OCI-LY7 (cell line): Measurements from ENCODE around the gene PPM1H. TPM values are rescaled to one million over a fixed set of nuclear protein-coding genes. Genes with fewer than 3 reads are reported as not detected.

Experiments used
- BruUV-seq: library from RNA; stranded (reverse); fragments of 400-500 nt; replicated peaks from 2 replicates; lab custom pipeline; 2021; lab: Mats Ljungman, UMichigan
- CTCF ChIA-PET: fragments of 300-600 bp; sonication (Branson Sonifier 250); formaldehyde crosslinking; loops from one replicate; lab custom pipeline; 2022; ENCODE audit warnings: antibody characterized with exemption; ENCODE audit not compliant: unreplicated experiment; lab: Charles Lee
- POLR2A ChIA-PET: fragments of 300-600 bp; sonication (Branson Sonifier 250); formaldehyde crosslinking; loops from one replicate; lab custom pipeline; 2022; ENCODE audit warnings: antibody characterized with exemption; lab: Charles Lee
- DNase-seq: peaks from one replicate; pipeline ENCODE4 v3.0.0-alpha.2; 2015; ENCODE audit warnings: low spot score
- H2AFZ ChIP-seq: fragments of 200-600 bp; sonication (generic), shearing (Covaris generic); 2 replicates; pipeline ENCODE4 v1.6.1; 2014; ENCODE audit warnings: mild to moderate bottlenecking, antibody characterized with exemption, low read length, moderate library complexity
- H3K27ac ChIP-seq: fragments of 200-600 bp; sonication (generic); 2 replicates; pipeline ENCODE4 v1.5.1; 2014; ENCODE audit warnings: mixed run types, low read depth, mild to moderate bottlenecking, moderate library complexity, low read length, inconsistent platforms; ENCODE audit not compliant: poor library complexity, severe bottlenecking
- H3K36me3 ChIP-seq: fragments of 200-600 bp; sonication (generic); 2 replicates; pipeline ENCODE4 v1.6.1; 2014; ENCODE audit warnings: mild to moderate bottlenecking, antibody characterized with exemption, low read length, moderate library complexity, mixed read lengths; ENCODE audit not compliant: insufficient read depth
- H3K4me1 ChIP-seq: fragments of 200-600 bp; sonication (generic); 2 replicates; pipeline ENCODE4 v1.5.1; 2014; ENCODE audit warnings: mild to moderate bottlenecking, low read length; ENCODE audit not compliant: insufficient read depth, poor library complexity, severe bottlenecking
- H3K4me2 ChIP-seq: fragments of 200-600 bp; sonication (generic); 2 replicates; pipeline ENCODE4 v1.6.1; 2014; ENCODE audit warnings: mild to moderate bottlenecking, low read length
- H3K4me3 ChIP-seq: fragments of 200-600 bp; sonication (generic); 2 replicates; pipeline ENCODE4 v1.5.1; 2014; ENCODE audit warnings: mild to moderate bottlenecking, low read depth, low read length; ENCODE audit not compliant: poor library complexity, severe bottlenecking
- H3K79me2 ChIP-seq: fragments of 200-600 bp; sonication (generic); 2 replicates; pipeline ENCODE4 v1.6.1; 2016; ENCODE audit warnings: low read depth, mild to moderate bottlenecking, low read length, moderate library complexity, mixed read lengths; ENCODE audit not compliant: insufficient read depth
- H3K9me2 ChIP-seq: fragments of 200-600 bp; sonication (generic); 2 replicates; pipeline ENCODE4 v1.6.1; 2016; ENCODE audit warnings: mild to moderate bottlenecking, low read length, mixed read lengths; ENCODE audit not compliant: insufficient read depth
- H3K9me3 ChIP-seq: fragments of 200-600 bp; sonication (generic); 2 replicates; pipeline ENCODE4 v1.6.1; 2014; ENCODE audit warnings: mild to moderate bottlenecking, mixed run types, low read length, mixed read lengths
- H4K20me1 ChIP-seq: fragments of 200-600 bp; sonication (generic); 2 replicates; pipeline ENCODE4 v1.6.1; 2014; ENCODE audit warnings: mild to moderate bottlenecking, antibody characterized with exemption, low read length, moderate library complexity, mixed read lengths; ENCODE audit not compliant: insufficient read depth
- CTCF ChIP-seq: fragments of 200-600 bp; sonication (generic); conservative IDR thresholded peaks from 2 replicates; pipeline ENCODE4 v1.5.1; 2014; ENCODE audit warnings: mild to moderate bottlenecking, antibody characterized with exemption, low read length, moderate library complexity, mixed read lengths
- EZH2phosphoT487 ChIP-seq: fragments of 200-600 bp; sonication (generic); IDR thresholded peaks from 2 replicates; pipeline ENCODE4 v1.6.1; 2018; ENCODE audit warnings: low read depth, borderline replicate concordance, mild to moderate bottlenecking, mixed run types, antibody characterized with exemption, low read length, moderate library complexity, mixed read lengths
- intact Hi-C: fragments of 100-400 bp; cut with micrococcal nuclease; formaldehyde crosslinking; loops from one replicate; pipeline ENCODE4 v1.10.0; 2022; ENCODE audit not compliant: unreplicated experiment
- total RNA-seq, 2 experiments: library from RNA; depleted of rRNA in 1 of 2; stranded (reverse); fragments of >200 nt in 1 of 2; shearing (Covaris generic) in 1 of 2; gene quantifications; 2 replicates each; pipeline ENCODE4 v1.2.3, GENCODE V29; 2014 to 2022

The PPM1H gene
- total RNA-seq, 2 experiments from 2014 or later, result 2.0 to 3.4 TPM

GRCh38 chr12:62899568-62900390, 35.2 kb downstream of the PPM1H start:
- no peaks in the 10 kb centered on the region for H4K20me1 ChIP-seq
- no TSS peak for BruUV-seq
- no peak for TF ChIP-seq EZH2phosphoT487
- no peak for TF ChIP-seq CTCF
- H3K4me1 ChIP-seq, result peaks cover 15% of the 10 kb centered on the region
- no peak for DNase-seq
- no peaks in the 10 kb centered on the region for H3K36me3 ChIP-seq
- no peak overlapping the region for H3K4me3 ChIP-seq
- no peak overlapping the region for H3K27ac ChIP-seq
- no peaks in the 10 kb centered on the region for H3K9me3 ChIP-seq
- ChIA-PET POLR2A (interaction anchor here (1.1 kb wide), 1 partner anchor 9 kb away, joined by 3 read pairs; no protein-coding TSS in a partner anchor), CTCF (no interaction called here)
- H3K4me2 ChIP-seq, result no peak overlapping the region
- intact Hi-C loops, result no loop called here
- H2AFZ ChIP-seq, result no peak overlapping the region
- H3K9me2 ChIP-seq, result no peaks in the 10 kb centered on the region
- no peaks in the 10 kb centered on the region for H3K79me2 ChIP-seq

DNA sequence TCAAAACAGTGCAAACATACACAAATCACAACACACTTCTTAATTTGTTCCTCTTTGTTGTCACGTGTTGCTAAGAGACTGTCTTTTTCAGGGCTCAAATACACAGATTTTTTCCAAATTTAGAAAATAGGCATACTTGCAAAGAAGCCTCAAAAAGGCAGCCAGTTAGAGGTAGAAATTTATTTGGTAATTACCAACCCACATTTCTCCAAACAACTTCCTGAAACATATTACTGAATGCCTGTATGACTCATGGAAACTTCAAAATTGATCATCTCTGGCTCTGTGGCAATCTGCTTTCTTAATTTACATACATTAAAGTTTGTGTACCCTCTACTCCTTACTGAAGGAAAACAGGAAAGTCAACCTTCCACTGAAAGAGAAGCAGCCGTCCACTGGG, 36.4 kb downstream of the PPM1H start:
- no peak for DNase-seq
- BruUV-seq, result no TSS peak
- Histone ChIP-seq H3K36me3 (no peaks in the 10 kb centered on the region), H4K20me1 (no peaks in the 10 kb centered on the region), H3K79me2 (no peaks in the 10 kb centered on the region), H3K9me3 (no peaks in the 10 kb centered on the region), H3K9me2 (no peaks in the 10 kb centered on the region), H3K4me2 (no peak overlapping the region), H3K4me1 (peaks cover 12% of the 10 kb centered on the region), H2AFZ (no peak overlapping the region), H3K27ac (no peak overlapping the region), H3K4me3 (no peak overlapping the region)
- intact Hi-C loops, result no loop called here
- CTCF ChIA-PET, result no interaction called here
- POLR2A ChIA-PET, result no interaction called here
- TF ChIP-seq EZH2phosphoT487 (no peak), CTCF (no peak)

GRCh38 chr12:62895351-62895877, 39.5 kb downstream of the PPM1H start:
- POLR2A ChIA-PET, result no interaction called here
- DNase-seq, result no peak
- Histone ChIP-seq H3K4me3 (no peak overlapping the region), H3K4me2 (no peak overlapping the region), H3K9me3 (no peaks in the 10 kb centered on the region), H3K79me2 (no peaks in the 10 kb centered on the region), H4K20me1 (no peaks in the 10 kb centered on the region), H3K4me1 (no peaks in the 10 kb centered on the region), H3K36me3 (no peaks in the 10 kb centered on the region), H3K27ac (no peak overlapping the region), H2AFZ (no peak overlapping the region), H3K9me2 (no peaks in the 10 kb centered on the region)
- CTCF ChIA-PET, result no interaction called here
- TF ChIP-seq EZH2phosphoT487 (no peak), CTCF (no peak)
- no TSS peak for BruUV-seq
- intact Hi-C loops, result no loop called here
